ENCODE data around the gene CSTF2. TPM values are rescaled to one million over a fixed set of nuclear protein-coding genes. Genes with fewer than 3 reads are reported as not detected.

The CSTF2 gene
- total and polyA plus RNA-seq, 2 of the 4 experiments (the other 2 are of a cell fraction): 22.8 to 30.3 TPM

DNA sequence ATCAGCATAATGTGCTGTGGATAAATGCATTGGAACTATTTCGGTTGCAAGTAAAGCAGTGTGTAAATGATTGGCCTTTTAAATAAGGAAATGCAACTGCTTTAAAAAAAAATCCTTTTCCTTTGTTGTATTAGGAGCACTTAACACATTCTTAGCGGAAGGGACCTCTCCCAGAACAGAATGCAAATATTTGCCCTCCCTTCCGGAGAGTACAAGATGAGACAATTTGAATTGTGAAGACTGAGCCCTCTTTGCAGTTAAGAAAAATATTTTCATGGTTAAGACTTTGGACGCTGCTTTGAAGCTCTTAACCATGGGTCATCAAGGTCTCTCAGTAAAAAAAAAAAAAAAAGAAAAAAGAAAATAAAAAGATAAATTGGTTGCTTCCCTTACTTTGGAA is 63.5 kb downstream of the CSTF2 start:
- H2AK5ac ChIP-seq (ENCODE audit: low read depth, low read length): no peak overlapping the region
- no peak overlapping the region for H2BK5ac ChIP-seq (ENCODE audit: low read depth, low read length, poor library complexity, severe bottlenecking)
- no peak overlapping the region for H3K18ac ChIP-seq (ENCODE audit: low read depth, low read length)
- H2AK9ac ChIP-seq (replicated peaks; ENCODE audit: low read depth, low read length, poor library complexity): no peak overlapping the region
- no CpG with 5 or more reads among the region's 4 CpGs for WGBS, 2 experiments (ENCODE audit: extremely low coverage in 2 of 2, insufficient read length in 1 of 2)
- H3K79me1 ChIP-seq (ENCODE audit: low read depth in 1 of 2, low read length in 2 of 2): no peaks in the 10 kb centered on the region
- no peaks in the 10 kb centered on the region for H3K36me3 ChIP-seq (ENCODE audit: control insufficient read depth, insufficient read depth, low read length)
- no peak for TF ChIP-seq CEBPB (IDR thresholded peaks at IDR 0.05; ENCODE audit: low read depth, low read length)
- TF ChIP-seq MXI1 (IDR thresholded peaks at IDR 0.05; ENCODE audit: borderline replicate concordance, low read depth, low read length): no peak
- no TSS peak for BruUV-seq (replicated peaks)
- CTCF ChIA-PET: no interaction called here
- no peaks in the 10 kb centered on the region for H3K9me3 ChIP-seq (ENCODE audit: control insufficient read depth, insufficient read depth, low read length)
- no peak overlapping the region for H2BK15ac ChIP-seq (ENCODE audit: low read depth, low read length)
- intact Hi-C loops (cut with micrococcal nuclease): no loop called here
- ATAC-seq (ENCODE audit: low read depth): no peak
- no peak overlapping the region for H3K4me3 ChIP-seq (ENCODE audit: insufficient read depth, low read depth, low read length)
- H3K9ac ChIP-seq (ENCODE audit: low read depth, low read length): no peak overlapping the region
- H2AFZ ChIP-seq (replicated peaks; ENCODE audit: low read length, poor library complexity): no peak overlapping the region
- H4K8ac ChIP-seq (ENCODE audit: low read depth in 2 of 2, low read length in 2 of 2): no peak overlapping the region
- in situ Hi-C loops (cut with MboI; ENCODE audit: low sequenced_read_pairs): no loop called here
- H4K20me1 ChIP-seq (ENCODE audit: insufficient read depth, low read length): no peaks in the 10 kb centered on the region
- H2BK20ac ChIP-seq (ENCODE audit: low read depth, low read length): no peak overlapping the region
- H3K4ac ChIP-seq (ENCODE audit: low read depth, low read length): no peak overlapping the region
- H3K14ac ChIP-seq (replicated peaks; ENCODE audit: low read depth, low read length): no peak overlapping the region
- H3K4me1 ChIP-seq (ENCODE audit: control insufficient read depth, insufficient read depth, low read length): no peaks in the 10 kb centered on the region
- no peak overlapping the region for H3K27ac ChIP-seq (ENCODE audit: insufficient read depth, low read length)
- no peak for DNase-seq
- H3K9me1 ChIP-seq (ENCODE audit: insufficient read depth, low read length): no peaks in the 10 kb centered on the region
- H3K56ac ChIP-seq (ENCODE audit: extremely low read depth, insufficient read depth, low read length): no peak overlapping the region
- H4K5ac ChIP-seq (ENCODE audit: low read depth, low read length): no peak overlapping the region
- no peak overlapping the region for H3K4me2 ChIP-seq (ENCODE audit: low read depth, low read length)
- dilution Hi-C loops (cut with HindIII; ENCODE audit: low sequenced_read_pairs, unreplicated experiment): no loop called here
- peaks cover 3% of the 10 kb centered on the region; the same call in 1 of the 2 replicates for H3K27me3 ChIP-seq (ENCODE audit: control insufficient read depth, insufficient read depth, low read length)
- POLR2A ChIA-PET (ENCODE audit: unreplicated experiment): no interaction called here
- H2BK120ac ChIP-seq (ENCODE audit: low read depth, low read length): no peak overlapping the region
- no peak overlapping the region for H3K23ac ChIP-seq (ENCODE audit: low read depth, low read length)
- no peak overlapping the region for H4K91ac ChIP-seq (ENCODE audit: insufficient read depth, low read depth, low read length)

Small RNA genes lying within 50 kb of the gene (microRNA-seq; reads per million reads assigned to microRNA genes)
- gene RF00411 (ENCODE audit: insufficient read depth, insufficient read length): not detected

Small RNA genes lying within 50 kb of the gene (small RNA-seq; reads per million reads assigned to genes)
- 0 reads per million in 5 experiments for gene RF00411

Other genes starting within 250 kb of the CSTF2 start
- gene TNMD, start 235.5 kb upstream of the CSTF2 start, total RNA-seq (2012; rRNA removed): not detected in 2 replicates
- gene TNMD, start 235.5 kb upstream of the CSTF2 start, polyA plus RNA-seq (2012; rRNA removed): not detected in 2 replicates
- gene TSPAN6, start 183.6 kb upstream of the CSTF2 start, total RNA-seq (2012; rRNA removed): 20.1 and 36.1 TPM in 2 replicates
- gene TSPAN6, start 183.6 kb upstream of the CSTF2 start, polyA plus RNA-seq (2012; rRNA removed): 12.7 and 16.1 TPM in 2 replicates
- 14.4 and 20.6 TPM in 2 replicates for gene SRPX2, start 176.2 kb upstream of the CSTF2 start, total RNA-seq (2012; rRNA removed)
- 43.1 and 45.0 TPM in 2 replicates for gene SRPX2, start 176.2 kb upstream of the CSTF2 start, polyA plus RNA-seq (2012; rRNA removed)
- gene SYTL4, start 88.3 kb upstream of the CSTF2 start, total RNA-seq (2012; rRNA removed): 2.3 and 3.1 TPM in 2 replicates
- gene SYTL4, start 88.3 kb upstream of the CSTF2 start, polyA plus RNA-seq (2012; rRNA removed): 1.6 and 2.4 TPM in 2 replicates
- gene NOX1, start 54.0 kb downstream of the CSTF2 start, total RNA-seq (2012; rRNA removed): not detected in 2 replicates
- 0.04 TPM in 1 of 2 replicates, not detected in the other for gene NOX1, start 54.0 kb downstream of the CSTF2 start, polyA plus RNA-seq (2012; rRNA removed)
- 0.83 and 0.90 TPM in 2 replicates for gene XKRX, start 108.5 kb downstream of the CSTF2 start, total RNA-seq (2012; rRNA removed)
- gene XKRX, start 108.5 kb downstream of the CSTF2 start, polyA plus RNA-seq (2012; rRNA removed): 0.26 and 0.39 TPM in 2 replicates
- not detected in 2 replicates for gene ARL13A, start 149.3 kb downstream of the CSTF2 start, total RNA-seq (2012; rRNA removed)
- gene ARL13A, start 149.3 kb downstream of the CSTF2 start, polyA plus RNA-seq (2012; rRNA removed): not detected in 2 replicates
- gene TRMT2B, start 231.7 kb downstream of the CSTF2 start, total RNA-seq (2012; rRNA removed): 10.8 and 13.4 TPM in 2 replicates
- 6.5 and 7.7 TPM in 2 replicates for gene TRMT2B, start 231.7 kb downstream of the CSTF2 start, polyA plus RNA-seq (2012; rRNA removed)